Measurements from ENCODE around the gene JPH3.

The JPH3 gene

GRCh38 chr16:87634411-87634810 lies 32.1 kb downstream of the JPH3 start:
- TF ChIP-seq CTCF (IDR thresholded peaks at IDR 0.05; ENCODE audit: low read depth, low read length, missing control alignments) = no peak
- in situ Hi-C loops (cut with HindIII; ENCODE audit: low pct_ligation_motif_present, low sequenced_read_pairs) = no loop called here

GRCh38 chr16:87635541-87636049 lies 33.3 kb downstream of the JPH3 start:
- TF ChIP-seq CTCF (IDR thresholded peaks at IDR 0.05; ENCODE audit: low read depth, low read length, missing control alignments) = peak; percentile 74
- Histone ChIP-seq H3K4me3 (ENCODE audit: low read depth, low read length) (no peak overlapping the region), H3K27me3 (replicated peaks) (peaks cover 3% of the 10 kb centered on the region), H3K27ac (no peak overlapping the region), H3K36me3 (replicated peaks) (no peaks in the 10 kb centered on the region)
- peak; percentile 5 for DNase-seq
- in situ Hi-C loops (cut with HindIII; ENCODE audit: low pct_ligation_motif_present, low sequenced_read_pairs) = no loop called here

More at GRCh38 chr16:87634411-87634810, 32.1 kb downstream of the JPH3 start:
- Histone ChIP-seq H3K4me3 (ENCODE audit: low read depth, low read length) (no peak overlapping the region), H3K27ac (no peak overlapping the region), H3K27me3 (replicated peaks) (peaks cover 3% of the 10 kb centered on the region), H3K36me3 (replicated peaks) (no peaks in the 10 kb centered on the region)
- DNase-seq = no peak

- no peak overlapping the region for H3K27ac ChIP-seq
- TF ChIP-seq CTCF (IDR thresholded peaks at IDR 0.05; ENCODE audit: low read depth, low read length, missing control alignments) = peak; percentile 76
- H3K36me3 ChIP-seq (replicated peaks) = no peaks in the 10 kb centered on the region
- H3K4me3 ChIP-seq (ENCODE audit: low read depth, low read length) = no peak overlapping the region
- DNase-seq = peak; percentile 60
- in situ Hi-C loops (cut with HindIII; ENCODE audit: low pct_ligation_motif_present, low sequenced_read_pairs) = no loop called here
- H3K27me3 ChIP-seq (replicated peaks) = peaks cover 3% of the 10 kb centered on the region
Measured at GRCh38 chr16:87636050-87636684, 33.9 kb downstream of the JPH3 start.

GRCh38 chr16:87636741-87637140 lies 34.4 kb downstream of the JPH3 start:
- in situ Hi-C loops (cut with HindIII; ENCODE audit: low pct_ligation_motif_present, low sequenced_read_pairs) = no loop called here

GRCh38 chr16:87637357-87637756 lies 35.0 kb downstream of the JPH3 start:
- no peak for DNase-seq
- Histone ChIP-seq H3K36me3 (replicated peaks) (no peaks in the 10 kb centered on the region), H3K27me3 (replicated peaks) (peaks cover 3% of the 10 kb centered on the region), H3K27ac (no peak overlapping the region), H3K4me3 (ENCODE audit: low read depth, low read length) (no peak overlapping the region)
- no peak for TF ChIP-seq CTCF (IDR thresholded peaks at IDR 0.05; ENCODE audit: low read depth, low read length, missing control alignments)
- in situ Hi-C loops (cut with HindIII; ENCODE audit: low pct_ligation_motif_present, low sequenced_read_pairs) = no loop called here

More at GRCh38 chr16:87636741-87637140, 34.4 kb downstream of the JPH3 start:
- Histone ChIP-seq H3K36me3 (replicated peaks) (no peaks in the 10 kb centered on the region), H3K27me3 (replicated peaks) (peaks cover 3% of the 10 kb centered on the region), H3K27ac (no peak overlapping the region), H3K4me3 (ENCODE audit: low read depth, low read length) (no peak overlapping the region)
- TF ChIP-seq CTCF (IDR thresholded peaks at IDR 0.05; ENCODE audit: low read depth, low read length, missing control alignments) = no peak
- DNase-seq = no peak

- in situ Hi-C loops (cut with HindIII; ENCODE audit: low pct_ligation_motif_present, low sequenced_read_pairs) = no loop called here
- Histone ChIP-seq H3K27ac (no peak overlapping the region), H3K27me3 (replicated peaks) (peaks cover 3% of the 10 kb centered on the region), H3K4me3 (ENCODE audit: low read depth, low read length) (no peak overlapping the region), H3K36me3 (replicated peaks) (no peaks in the 10 kb centered on the region)
- DNase-seq = no peak
- no peak for TF ChIP-seq CTCF (IDR thresholded peaks at IDR 0.05; ENCODE audit: low read depth, low read length, missing control alignments)
Measured at GRCh38 chr16:87638736-87639135, 36.4 kb downstream of the JPH3 start.

Data from brain microvascular endothelial cell (primary cell).